H1 (cell line): Measurements from ENCODE around the gene NTMT1.

Experiments used
- CHD1 ChIP-seq: IDR thresholded peaks from 2 replicates; pipeline ENCODE4 v1.6.1; 2012; ENCODE audit warnings: low read depth, low read length, improper control_type of control experiment
- EZH2 ChIP-seq: fragments of 200-600 bp; sonication (generic); IDR thresholded peaks from 2 replicates; pipeline ENCODE4 v1.7.1; 2012; ENCODE audit warnings: low read depth, mild to moderate bottlenecking, moderate library complexity, low read length, inconsistent platforms; ENCODE audit not compliant: severe bottlenecking
- JUN ChIP-seq: IDR thresholded peaks from 2 replicates; pipeline ENCODE4 v1.6.1; 2011; ENCODE audit warnings: low read depth, mild to moderate bottlenecking, improper control_type of control experiment, low read length
- JUND ChIP-seq: IDR thresholded peaks from 2 replicates; pipeline ENCODE4 v1.6.1; 2011; ENCODE audit warnings: mild to moderate bottlenecking, improper control_type of control experiment, low read length
- NRF1 ChIP-seq: IDR thresholded peaks from 2 replicates; pipeline ENCODE4 v1.6.1; 2011; ENCODE audit warnings: mild to moderate bottlenecking, low read depth, low read length, improper control_type of control experiment
- POLR2A ChIP-seq, 2 experiments: IDR thresholded peaks; 1 replicate in 1 of 2; 2 replicates in 1 of 2; pipeline ENCODE4 v1.6.1; 2011; ENCODE audit warnings: low read depth in 2 of 2, low read length in 2 of 2, mild to moderate bottlenecking in 2 of 2; ENCODE audit errors: control extremely low read depth in 1 of 2
- RNF2 ChIP-seq: fragments of 200-900, 300-1000 bp; sonication (generic); IDR thresholded peaks from 2 replicates; pipeline ENCODE4 v1.7.1; 2016; ENCODE audit warnings: borderline replicate concordance, low read depth, mild to moderate bottlenecking, antibody characterized with exemption, low read length; ENCODE audit not compliant: poor library complexity, severe bottlenecking; ENCODE audit errors: missing control alignments
- TAF1 ChIP-seq: IDR thresholded peaks from 2 replicates; pipeline ENCODE4 v1.6.1; 2011; ENCODE audit warnings: mild to moderate bottlenecking, low read depth, low read length
- YY1 ChIP-seq: IDR thresholded peaks from 2 replicates; pipeline ENCODE4 v1.6.1; 2011; ENCODE audit warnings: low read depth, mild to moderate bottlenecking, low read length
- ZNF274 ChIP-seq: IDR thresholded peaks from 2 replicates; pipeline ENCODE4 v1.7.0; 2012; ENCODE audit warnings: low read length, borderline replicate concordance; ENCODE audit errors: extremely low read depth
- TF ChIP-seq, protein P1 (sequence below): IDR thresholded peaks from 2 replicates; pipeline ENCODE4 v1.6.1; 2011; ENCODE audit warnings: low read length, improper control_type of control experiment
- TF ChIP-seq, protein P2 (sequence below), 3 experiments: IDR thresholded peaks; 1 replicate in 2 of 3; 2 replicates in 1 of 3; pipeline versions ENCODE4 v1.5.1 to v1.6.1; 2011; ENCODE audit warnings: low read length in 3 of 3, mild to moderate bottlenecking in 3 of 3, inconsistent platforms in 2 of 3, low read depth in 1 of 3, moderate library complexity in 1 of 3; ENCODE audit not compliant: insufficient read depth in 1 of 3; ENCODE audit errors: control extremely low read depth in 1 of 3
- TF ChIP-seq, protein P3 (sequence below): IDR thresholded peaks from 2 replicates; pipeline ENCODE4 v1.6.1; 2012; ENCODE audit warnings: inconsistent platforms

DNA sequence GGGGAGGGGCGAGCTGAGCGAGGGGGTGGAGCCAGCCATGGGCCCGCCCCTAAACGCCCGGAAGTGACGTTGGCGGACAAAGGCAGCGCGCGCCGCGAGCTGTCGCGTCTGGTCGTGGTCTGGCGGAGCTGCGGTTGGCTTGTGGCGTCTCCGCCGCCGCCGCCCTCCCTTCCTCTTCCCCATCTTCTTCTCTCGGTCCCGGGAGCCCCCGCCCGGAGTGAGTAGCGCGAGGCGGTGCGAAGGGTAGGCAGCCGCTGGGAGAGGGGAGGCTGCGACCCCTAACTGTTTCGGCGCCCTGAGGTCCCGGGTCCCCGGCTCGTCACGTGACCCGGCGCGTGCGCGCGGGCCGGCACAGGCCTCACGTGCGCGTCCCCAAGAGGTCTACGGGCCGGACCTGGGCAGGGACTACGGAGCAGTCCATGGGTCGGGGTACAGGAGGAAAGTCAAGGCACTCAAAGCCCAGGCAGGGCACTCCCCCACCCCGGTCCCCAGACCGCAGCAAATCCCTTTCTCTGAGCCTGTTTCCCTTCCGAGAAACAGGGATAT lies at the start of gene NTMT1:
- TF ChIP-seq, protein P1, sequence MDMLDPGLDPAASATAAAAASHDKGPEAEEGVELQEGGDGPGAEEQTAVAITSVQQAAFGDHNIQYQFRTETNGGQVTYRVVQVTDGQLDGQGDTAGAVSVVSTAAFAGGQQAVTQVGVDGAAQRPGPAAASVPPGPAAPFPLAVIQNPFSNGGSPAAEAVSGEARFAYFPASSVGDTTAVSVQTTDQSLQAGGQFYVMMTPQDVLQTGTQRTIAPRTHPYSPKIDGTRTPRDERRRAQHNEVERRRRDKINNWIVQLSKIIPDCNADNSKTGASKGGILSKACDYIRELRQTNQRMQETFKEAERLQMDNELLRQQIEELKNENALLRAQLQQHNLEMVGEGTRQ = peak; percentile 93
- TF ChIP-seq, protein P2, sequence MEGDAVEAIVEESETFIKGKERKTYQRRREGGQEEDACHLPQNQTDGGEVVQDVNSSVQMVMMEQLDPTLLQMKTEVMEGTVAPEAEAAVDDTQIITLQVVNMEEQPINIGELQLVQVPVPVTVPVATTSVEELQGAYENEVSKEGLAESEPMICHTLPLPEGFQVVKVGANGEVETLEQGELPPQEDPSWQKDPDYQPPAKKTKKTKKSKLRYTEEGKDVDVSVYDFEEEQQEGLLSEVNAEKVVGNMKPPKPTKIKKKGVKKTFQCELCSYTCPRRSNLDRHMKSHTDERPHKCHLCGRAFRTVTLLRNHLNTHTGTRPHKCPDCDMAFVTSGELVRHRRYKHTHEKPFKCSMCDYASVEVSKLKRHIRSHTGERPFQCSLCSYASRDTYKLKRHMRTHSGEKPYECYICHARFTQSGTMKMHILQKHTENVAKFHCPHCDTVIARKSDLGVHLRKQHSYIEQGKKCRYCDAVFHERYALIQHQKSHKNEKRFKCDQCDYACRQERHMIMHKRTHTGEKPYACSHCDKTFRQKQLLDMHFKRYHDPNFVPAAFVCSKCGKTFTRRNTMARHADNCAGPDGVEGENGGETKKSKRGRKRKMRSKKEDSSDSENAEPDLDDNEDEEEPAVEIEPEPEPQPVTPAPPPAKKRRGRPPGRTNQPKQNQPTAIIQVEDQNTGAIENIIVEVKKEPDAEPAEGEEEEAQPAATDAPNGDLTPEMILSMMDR (IDR thresholded peaks at IDR 0.05; ENCODE audit: control extremely low read depth in 1 of 3, insufficient read depth in 1 of 3, low read depth in 1 of 3, low read length in 3 of 3) = no peak
- TF ChIP-seq YY1 (no peak), EZH2 (no peak), RNF2 (no peak), POLR2A (IDR thresholded peaks at IDR 0.05; ENCODE audit: control extremely low read depth in 1 of 2, low read depth in 2 of 2, low read length in 2 of 2) (peak; percentile 93 to 96), JUN (no peak), ZNF274 (no peak), NRF1 (peak; percentile 12; the same call in 1 of the 2 replicates), TAF1 (peak; percentile 93), CHD1 (no peak), JUND (no peak)
- TF ChIP-seq, protein P3, sequence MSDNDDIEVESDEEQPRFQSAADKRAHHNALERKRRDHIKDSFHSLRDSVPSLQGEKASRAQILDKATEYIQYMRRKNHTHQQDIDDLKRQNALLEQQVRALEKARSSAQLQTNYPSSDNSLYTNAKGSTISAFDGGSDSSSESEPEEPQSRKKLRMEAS = peak; percentile 95
